PFSK-1 (cell line): ENCODE results near the gene TAC4.

ENCODE experiments used
- FOXP2 ChIP-seq: optimal IDR thresholded peaks from 2 replicates; pipeline ENCODE3; 2011; ENCODE audit warnings: borderline replicate concordance, control low read depth, inconsistent platforms; ENCODE audit not compliant: insufficient read depth; ENCODE audit errors: extremely low read length, extremely low read depth
- POLR2AphosphoS5 ChIP-seq: IDR thresholded peaks from 2 replicates; pipeline ENCODE4 v1.6.1; 2012; ENCODE audit warnings: low read depth, mild to moderate bottlenecking, control low read depth, low read length, moderate library complexity
- REST ChIP-seq, 2 experiments: IDR thresholded peaks; 2 replicates each; pipeline versions ENCODE4 v1.6.1 to v1.8.0; 2011 to 2012; ENCODE audit warnings: low read depth in 2 of 2, low read length in 2 of 2, control low read depth in 1 of 2, inconsistent platforms in 1 of 2, mild to moderate bottlenecking in 1 of 2, moderate library complexity in 1 of 2; ENCODE audit not compliant: insufficient read depth in 1 of 2

GRCh38 chr17:49839455-49839854 is 8.4 kb downstream of the TAC4 start:
- TF ChIP-seq POLR2AphosphoS5 (no peak), REST (IDR thresholded peaks at IDR 0.05; ENCODE audit: insufficient read depth in 1 of 2, low read depth in 2 of 2, low read length in 2 of 2) (no peak), FOXP2 (no peak)
